ENCODE data around the gene KRTAP4-1.

- TF ChIP-seq CTCF (IDR thresholded peaks at IDR 0.05) (no peak), POLR2A (IDR thresholded peaks at IDR 0.05) (no peak)
These were observed 2.2 kb upstream of the KRTAP4-1 start for GRCh38 chr17:41186872-41187271.

Data from heart left ventricle (tissue), 13 donors.